GM12878 (cell line): ENCODE results near the gene PAX2.

Experiments
- CHD1 ChIP-seq: IDR thresholded peaks from 2 replicates; pipeline ENCODE4 v1.6.1; 2012; ENCODE audit warnings: low read depth, low read length, improper control_type of control experiment
- POLR2A ChIP-seq: IDR thresholded peaks from 2 replicates; pipeline ENCODE4 v1.6.1; 2011; ENCODE audit warnings: low read depth, mild to moderate bottlenecking, low read length
- SMAD1 ChIP-seq: fragments of 450-650 bp; IDR thresholded peaks from 2 replicates; pipeline ENCODE4 v1.6.1; 2018; ENCODE audit warnings: mild to moderate bottlenecking, low read depth; ENCODE audit not compliant: partially characterized antibody
- TF ChIP-seq, protein P1 (sequence below), 3 experiments: IDR thresholded peaks in 2 of 3; conservative IDR thresholded peaks in 1 of 3; 2 replicates each; pipeline ENCODE4 v1.5.1; 2011; ENCODE audit warnings: low read depth in 3 of 3, low read length in 3 of 3, mild to moderate bottlenecking in 3 of 3, control low read depth in 2 of 3, moderate library complexity in 2 of 3, inconsistent platforms in 1 of 3, mixed read lengths in 1 of 3; ENCODE audit not compliant: control insufficient read depth in 2 of 3, insufficient read depth in 1 of 3; ENCODE audit errors: extremely low read depth in 1 of 3

DNA sequence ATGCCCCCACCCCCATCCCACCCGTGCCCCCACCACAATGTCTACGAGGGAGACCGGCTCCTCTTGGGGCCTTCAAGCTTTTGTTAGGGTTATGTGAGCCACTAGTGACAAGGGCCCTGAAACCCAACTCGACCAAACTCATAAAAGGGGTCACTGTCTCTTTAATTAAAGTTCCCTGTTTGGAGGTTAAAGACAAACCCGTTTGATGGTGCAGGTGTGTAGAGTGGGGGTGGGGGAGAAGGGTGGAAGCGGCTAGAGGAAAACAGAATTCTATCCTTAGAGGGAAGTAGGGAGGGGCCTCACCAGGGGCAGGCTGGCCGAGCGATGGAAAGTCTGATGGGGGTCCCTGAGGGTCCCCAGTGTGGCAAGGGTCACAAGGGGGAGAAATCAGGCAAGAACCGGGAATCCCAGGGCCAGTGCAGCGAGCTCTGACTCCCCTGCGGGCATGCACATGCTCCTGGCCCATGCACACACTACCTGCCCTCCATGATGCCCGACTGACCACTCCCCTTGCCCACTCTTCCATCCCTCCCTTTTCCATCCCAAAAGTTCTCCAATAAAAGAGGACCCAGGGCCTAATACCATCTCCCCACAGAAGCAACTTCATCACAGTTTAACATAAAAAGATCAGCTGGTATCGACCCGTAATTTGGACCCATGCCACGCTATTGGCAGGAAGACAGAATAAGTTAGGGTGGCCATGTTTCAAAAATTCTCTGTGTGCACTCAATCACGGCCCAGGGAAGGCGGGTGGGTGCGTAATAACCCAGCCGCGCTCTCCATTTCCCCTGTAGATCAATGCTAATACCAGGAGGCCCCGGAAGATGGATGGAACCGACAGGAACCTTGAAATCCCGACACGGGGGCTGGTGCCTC is 131.4 kb downstream of the PAX2 start:
- TF ChIP-seq SMAD1 = no peak
- TF ChIP-seq, protein P1, sequence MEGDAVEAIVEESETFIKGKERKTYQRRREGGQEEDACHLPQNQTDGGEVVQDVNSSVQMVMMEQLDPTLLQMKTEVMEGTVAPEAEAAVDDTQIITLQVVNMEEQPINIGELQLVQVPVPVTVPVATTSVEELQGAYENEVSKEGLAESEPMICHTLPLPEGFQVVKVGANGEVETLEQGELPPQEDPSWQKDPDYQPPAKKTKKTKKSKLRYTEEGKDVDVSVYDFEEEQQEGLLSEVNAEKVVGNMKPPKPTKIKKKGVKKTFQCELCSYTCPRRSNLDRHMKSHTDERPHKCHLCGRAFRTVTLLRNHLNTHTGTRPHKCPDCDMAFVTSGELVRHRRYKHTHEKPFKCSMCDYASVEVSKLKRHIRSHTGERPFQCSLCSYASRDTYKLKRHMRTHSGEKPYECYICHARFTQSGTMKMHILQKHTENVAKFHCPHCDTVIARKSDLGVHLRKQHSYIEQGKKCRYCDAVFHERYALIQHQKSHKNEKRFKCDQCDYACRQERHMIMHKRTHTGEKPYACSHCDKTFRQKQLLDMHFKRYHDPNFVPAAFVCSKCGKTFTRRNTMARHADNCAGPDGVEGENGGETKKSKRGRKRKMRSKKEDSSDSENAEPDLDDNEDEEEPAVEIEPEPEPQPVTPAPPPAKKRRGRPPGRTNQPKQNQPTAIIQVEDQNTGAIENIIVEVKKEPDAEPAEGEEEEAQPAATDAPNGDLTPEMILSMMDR (IDR thresholded peaks at IDR 0.05 in 2 of 3, conservative IDR thresholded peaks at IDR 0.05 in 1 of 3; ENCODE audit: control insufficient read depth in 2 of 3, extremely low read depth in 1 of 3, insufficient read depth in 1 of 3, low read depth in 3 of 3, low read length in 3 of 3) = no peak
- TF ChIP-seq POLR2A = no peak
- no peak for TF ChIP-seq CHD1
